HepG2 (cell line): ENCODE data around the gene RAC3. TPM values are rescaled to one million over a fixed set of nuclear protein-coding genes. Genes with fewer than 3 reads are reported as not detected.

ENCODE experiments used
- ASH2L ChIP-seq: fragments of 300-600, 200-600 bp; sonication (generic); IDR thresholded peaks from 2 replicates; pipeline ENCODE4 v1.7.0; 2017; ENCODE audit warnings: low read depth, mild to moderate bottlenecking, moderate library complexity, mixed read lengths, low read length; ENCODE audit not compliant: insufficient read length
- BCL6 ChIP-seq: IDR thresholded peaks from 2 replicates; pipeline ENCODE4 v1.6.1; 2016; ENCODE audit warnings: missing genetic modification reagents, missing compliant biosample characterization
- CBX2 ChIP-seq, 2 experiments: fragments of 200-600 bp in 1 of 2; sonication (generic); formaldehyde crosslinking in 1 of 2; IDR thresholded peaks; 2 replicates each; pipeline versions ENCODE4 v1.7.0 to v1.8.1; 2018 to 2022; ENCODE audit warnings: low read depth in 2 of 2, low read length in 1 of 2, mild to moderate bottlenecking in 1 of 2, missing genetic modification reagents in 1 of 2
- FOSL1 ChIP-seq: sonication (generic); formaldehyde crosslinking; IDR thresholded peaks from 2 replicates; pipeline ENCODE4 v1.9.0; 2021; ENCODE audit warnings: missing genetic modification reagents, borderline replicate concordance
- GTF2F1 ChIP-seq: fragments of 150-350 bp; IDR thresholded peaks from 2 replicates; pipeline ENCODE4 v1.6.1; 2014; ENCODE audit warnings: low read length
- HNRNPK ChIP-seq: fragments of 200-400 bp; formaldehyde crosslinking; IDR thresholded peaks from 2 replicates; pipeline ENCODE4 v1.6.1; 2018; ENCODE audit warnings: low read length, low read depth, moderate library complexity, mild to moderate bottlenecking; ENCODE audit not compliant: poor library complexity, severe bottlenecking
- MYC ChIP-seq: sonication (generic); formaldehyde crosslinking; IDR thresholded peaks from 2 replicates; pipeline ENCODE4 v1.9.0; 2021; ENCODE audit warnings: missing genetic modification reagents, borderline replicate concordance
- NCOA5 ChIP-seq: sonication (generic); formaldehyde crosslinking; IDR thresholded peaks from 2 replicates; pipeline ENCODE4 v1.4.0; 2020; ENCODE audit warnings: missing genetic modification reagents
- NCOR1 ChIP-seq: fragments of 200-600 bp; sonication (generic); IDR thresholded peaks from 2 replicates; pipeline ENCODE4 v1.7.0; 2017; ENCODE audit warnings: antibody characterized with exemption, low read length, borderline replicate concordance
- NONO ChIP-seq, 2 experiments: fragments of 450-650 bp in 1 of 2; sonication (generic) in 1 of 2; formaldehyde crosslinking in 1 of 2; IDR thresholded peaks in 1 of 2; conservative IDR thresholded peaks in 1 of 2; 2 replicates each; pipeline versions ENCODE4 v1.6.1 to v1.8.0; 2017 to 2022; ENCODE audit warnings: mild to moderate bottlenecking in 1 of 2, missing genetic modification reagents in 1 of 2, moderate library complexity in 1 of 2
- NR3C1 ChIP-seq: sonication (generic); formaldehyde crosslinking; IDR thresholded peaks from 2 replicates; pipeline ENCODE4 v1.4.0; 2020; ENCODE audit warnings: missing genetic modification reagents
- PLSCR1 ChIP-seq: sonication (generic); formaldehyde crosslinking; IDR thresholded peaks from 2 replicates; pipeline ENCODE4 v1.5.0; 2020; ENCODE audit warnings: missing genetic modification reagents, mild to moderate bottlenecking, borderline replicate concordance
- POLR2G ChIP-seq: fragments of 200-400 bp; formaldehyde crosslinking; IDR thresholded peaks from 2 replicates; pipeline ENCODE4 v1.6.1; 2018; ENCODE audit warnings: mild to moderate bottlenecking, low read depth, low read length, moderate library complexity
- PTBP1 ChIP-seq: fragments of 200-400 bp; formaldehyde crosslinking; IDR thresholded peaks from 2 replicates; pipeline ENCODE4 v1.6.1; 2018; ENCODE audit warnings: low read length, low read depth; ENCODE audit not compliant: poor library complexity, severe bottlenecking
- REXO4 ChIP-seq: sonication (generic); formaldehyde crosslinking; IDR thresholded peaks from 2 replicates; pipeline ENCODE4 v1.8.0; 2022; ENCODE audit warnings: missing genetic modification reagents, mild to moderate bottlenecking, borderline replicate concordance
- SMAD3 ChIP-seq: sonication (generic); formaldehyde crosslinking; IDR thresholded peaks from 2 replicates; pipeline ENCODE4 v1.4.0; 2020; ENCODE audit warnings: missing genetic modification reagents
- TBX2 ChIP-seq: sonication (generic); formaldehyde crosslinking; IDR thresholded peaks from 2 replicates; pipeline ENCODE4 v1.5.0; 2020; ENCODE audit warnings: missing genetic modification reagents, mild to moderate bottlenecking, borderline replicate concordance
- THAP11 ChIP-seq: IDR thresholded peaks from 2 replicates; pipeline ENCODE4 v1.6.1; 2016; ENCODE audit warnings: missing biosample characterization, missing genetic modification reagents
- ZNF234 ChIP-seq: sonication (generic); formaldehyde crosslinking; conservative IDR thresholded peaks from 2 replicates; pipeline ENCODE4 v1.5.1; 2020; ENCODE audit warnings: mild to moderate bottlenecking, missing genetic modification reagents
- ZNF382 ChIP-seq: sonication (generic); formaldehyde crosslinking; IDR thresholded peaks from 2 replicates; pipeline ENCODE4 v1.5.0; 2020; ENCODE audit warnings: missing genetic modification reagents, mild to moderate bottlenecking, borderline replicate concordance
- ZNF839 ChIP-seq: sonication (generic); formaldehyde crosslinking; IDR thresholded peaks from 2 replicates; pipeline ENCODE4 v1.4.0; 2020; ENCODE audit warnings: missing genetic modification reagents, mild to moderate bottlenecking, borderline replicate concordance
- ZSCAN21 ChIP-seq: sonication (generic); formaldehyde crosslinking; IDR thresholded peaks from 2 replicates; pipeline ENCODE4 v1.8.0; 2022; ENCODE audit warnings: mild to moderate bottlenecking, missing genetic modification reagents, moderate library complexity, borderline replicate concordance
- polyA plus RNA-seq, 8 experiments: library from polyadenylated mRNA; depleted of rRNA in 3 of 8; stranded (reverse) in 7 of 8; unstranded in 1 of 8; fragments of >200 nt; fragmentation: Illumina TruSeq in 4 of 8; extraction: Trizol in 4 of 8; gene quantifications; 2 replicates each; pipeline versions ENCODE4 v1.2.1 to v1.2.3, GENCODE V29; 2011 to 2016; ENCODE audit warnings: low read depth in 4 of 8, missing spikeins in 1 of 8, mixed read lengths in 1 of 8; ENCODE audit not compliant: insufficient read depth in 1 of 8
- total RNA-seq, 5 experiments: library from RNA; depleted of rRNA; stranded (reverse); fragments of >200 nt; fragmentation: Illumina TruSeq; extraction: Trizol; gene quantifications; 2 replicates each; pipeline ENCODE4 v1.2.3, GENCODE V29; 2016; ENCODE audit warnings: low read depth in 1 of 5
- TF ChIP-seq, protein P1 (sequence below): IDR thresholded peaks from 2 replicates; pipeline ENCODE4 v1.6.1; 2016
- TF ChIP-seq, protein P2 (sequence below): sonication (generic); formaldehyde crosslinking; IDR thresholded peaks from 2 replicates; pipeline ENCODE4 v1.8.0; 2022; ENCODE audit warnings: mild to moderate bottlenecking, missing genetic modification reagents, borderline replicate concordance

RAC3 gene
- total and polyA plus RNA-seq, 2 of the 13 experiments (the other 11 are each of a cell fraction or from before 2014, with no cell fraction given), result 10.5 to 21.3 TPM

DNA sequence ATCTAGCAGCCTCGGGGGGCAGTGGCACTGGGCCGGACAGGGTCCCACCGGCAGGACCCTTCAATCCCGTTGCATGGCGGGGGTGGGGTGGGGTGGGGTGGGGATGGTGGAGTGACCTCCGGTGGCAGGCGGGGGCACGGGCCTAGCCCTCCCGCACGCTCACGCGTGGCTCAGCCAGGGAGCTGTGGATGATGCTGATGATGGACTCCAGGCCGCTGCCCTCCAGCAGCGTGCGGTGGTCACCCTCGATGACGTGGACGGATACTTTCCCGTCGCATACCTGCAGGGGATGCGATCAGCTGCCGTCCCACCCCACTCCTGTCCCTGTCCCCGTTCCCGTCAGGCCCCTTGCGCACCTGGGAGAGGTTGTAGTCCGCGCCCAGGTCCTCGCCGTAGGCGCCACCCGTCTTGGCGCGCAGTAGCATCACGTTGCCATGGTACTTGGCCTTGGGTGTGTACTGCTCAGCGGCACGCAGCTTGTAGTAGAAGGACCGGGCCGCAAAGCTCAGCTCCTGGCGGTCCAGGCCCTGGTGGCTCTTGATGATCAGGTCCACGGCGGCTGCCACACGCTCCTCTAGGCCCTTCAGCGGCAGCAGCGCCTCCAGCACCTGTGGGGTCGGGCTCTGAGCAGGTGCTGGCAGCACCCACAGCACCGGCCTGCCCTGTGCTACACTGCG, 47.7 kb downstream of the RAC3 start (continued):
- peak; percentile 74 for TF ChIP-seq HNRNPK
- no peak for TF ChIP-seq ZNF839 (CRISPR knock-in tag)
- no peak for TF ChIP-seq REXO4 (CRISPR knock-in tag)
- TF ChIP-seq, protein P1, sequence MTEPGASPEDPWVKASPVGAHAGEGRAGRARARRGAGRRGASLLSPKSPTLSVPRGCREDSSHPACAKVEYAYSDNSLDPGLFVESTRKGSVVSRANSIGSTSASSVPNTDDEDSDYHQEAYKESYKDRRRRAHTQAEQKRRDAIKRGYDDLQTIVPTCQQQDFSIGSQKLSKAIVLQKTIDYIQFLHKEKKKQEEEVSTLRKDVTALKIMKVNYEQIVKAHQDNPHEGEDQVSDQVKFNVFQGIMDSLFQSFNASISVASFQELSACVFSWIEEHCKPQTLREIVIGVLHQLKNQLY (CRISPR knock-in tag), result no peak
- TF ChIP-seq NCOR1, result no peak
- peak; percentile 44; the same call in 1 of the 2 replicates for TF ChIP-seq POLR2G
- no peak for TF ChIP-seq ZNF234 (CRISPR knock-in tag)
- no peak for TF ChIP-seq GTF2F1
- 0 out of 2 replicates have a peak, but pooled peaks have one; percentile 52 for TF ChIP-seq NCOA5 (CRISPR knock-in tag)
- no peak for TF ChIP-seq NONO (IDR thresholded peaks at IDR 0.05)
- 0 out of 2 replicates have a peak, but pooled peaks have one; percentile 5 for TF ChIP-seq NONO (CRISPR knock-in tag; conservative IDR thresholded peaks at IDR 0.05)
- no peak for TF ChIP-seq NR3C1 (CRISPR knock-in tag)
- 0 out of 2 replicates have a peak, but pooled peaks have one; percentile 4 for TF ChIP-seq MYC (CRISPR knock-in tag)
- no peak for TF ChIP-seq PLSCR1 (CRISPR knock-in tag)
- TF ChIP-seq FOSL1 (CRISPR knock-in tag), result no peak
- TF ChIP-seq TBX2 (CRISPR knock-in tag), result no peak
- TF ChIP-seq PTBP1, result no peak
- no peak for TF ChIP-seq ASH2L
- TF ChIP-seq, protein P2, sequence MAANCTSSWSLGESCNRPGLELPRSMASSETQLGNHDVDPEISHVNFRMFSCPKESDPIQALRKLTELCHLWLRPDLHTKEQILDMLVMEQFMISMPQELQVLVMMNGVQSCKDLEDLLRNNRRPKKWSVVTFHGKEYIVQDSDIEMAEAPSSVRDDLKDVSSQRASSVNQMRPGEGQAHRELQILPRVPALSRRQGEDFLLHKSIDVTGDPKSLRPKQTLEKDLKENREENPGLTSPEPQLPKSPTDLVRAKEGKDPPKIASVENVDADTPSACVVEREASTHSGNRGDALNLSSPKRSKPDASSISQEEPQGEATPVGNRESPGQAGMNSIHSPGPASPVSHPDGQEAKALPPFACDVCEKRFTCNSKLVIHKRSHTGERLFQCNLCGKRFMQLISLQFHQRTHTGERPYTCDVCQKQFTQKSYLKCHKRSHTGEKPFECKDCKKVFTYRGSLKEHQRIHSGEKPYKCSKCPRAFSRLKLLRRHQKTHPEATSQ, result no peak
- no peak for TF ChIP-seq CBX2 (IDR thresholded peaks at IDR 0.05; ENCODE audit: low read depth, low read length)
- TF ChIP-seq CBX2 (CRISPR knock-in tag; IDR thresholded peaks at IDR 0.05; ENCODE audit: low read depth), result no peak
- no peak for TF ChIP-seq BCL6
- TF ChIP-seq ZSCAN21 (CRISPR knock-in tag), result no peak
- TF ChIP-seq THAP11 (CRISPR knock-in tag), result no peak
- TF ChIP-seq ZNF382 (CRISPR knock-in tag), result no peak
- TF ChIP-seq SMAD3 (CRISPR knock-in tag), result no peak
